A673 (cell line): ENCODE measurements around the gene SLC47A2. TPM values are rescaled to one million over a fixed set of nuclear protein-coding genes. Genes with fewer than 3 reads are reported as not detected.

Source experiments
- BruUV-seq: library from RNA; stranded (reverse); fragments of 400-500 nt; replicated peaks from 2 replicates; lab custom pipeline; 2021; lab: Mats Ljungman, UMichigan
- CTCF ChIA-PET: fragments of 300-600 bp; sonication (Branson Sonifier 250); formaldehyde crosslinking; loops from one replicate; lab custom pipeline; 2022; ENCODE audit warnings: antibody characterized with exemption; lab: Charles Lee
- POLR2A ChIA-PET: fragments of 300-600 bp; sonication (Branson Sonifier 250); formaldehyde crosslinking; loops from one replicate; lab custom pipeline; 2022; ENCODE audit warnings: antibody characterized with exemption; ENCODE audit not compliant: low non-redundant PET; lab: Charles Lee
- DNase-seq: peaks from one replicate; pipeline ENCODE4 v3.0.0-alpha.2; 2015; ENCODE audit warnings: low spot score
- H3K27ac ChIP-seq: fragments of 200-600 bp; sonication (generic); 2 replicates; pipeline ENCODE4 v1.5.1; 2016; ENCODE audit warnings: mixed run types, low read depth, mild to moderate bottlenecking, mixed read lengths, antibody characterized with exemption, low read length; ENCODE audit not compliant: poor library complexity, severe bottlenecking
- H3K27me3 ChIP-seq: fragments of 200-600 bp; sonication (generic); replicated peaks from 2 replicates; pipeline ENCODE4 v1.6.1; 2017; ENCODE audit warnings: mixed run types, low read depth, mild to moderate bottlenecking, mixed read lengths, antibody characterized with exemption, low read length; ENCODE audit not compliant: insufficient read depth, poor library complexity
- H3K36me3 ChIP-seq: fragments of 200-600 bp; sonication (generic); 2 replicates; pipeline ENCODE4 v1.6.1; 2016; ENCODE audit warnings: mixed run types, mild to moderate bottlenecking, mixed read lengths, antibody characterized with exemption, low read length; ENCODE audit not compliant: insufficient read depth, poor library complexity, severe bottlenecking
- H3K4me1 ChIP-seq: fragments of 200-600 bp; sonication (generic); 2 replicates; pipeline ENCODE4 v1.6.1; 2017; ENCODE audit warnings: mixed run types, mild to moderate bottlenecking, mixed read lengths, antibody characterized with exemption, low read length; ENCODE audit not compliant: insufficient read depth, poor library complexity, severe bottlenecking
- H3K4me3 ChIP-seq: fragments of 200-600 bp; sonication (generic); 2 replicates; pipeline ENCODE4 v1.5.1; 2016; ENCODE audit warnings: low read depth, mixed run types, mild to moderate bottlenecking, mixed read lengths, low read length; ENCODE audit not compliant: poor library complexity, severe bottlenecking
- H3K9me3 ChIP-seq: fragments of 200-600 bp; sonication (generic); 2 replicates; pipeline ENCODE4 v1.6.1; 2016; ENCODE audit warnings: mixed run types, low read depth, mild to moderate bottlenecking, mixed read lengths, antibody characterized with exemption, low read length; ENCODE audit not compliant: poor library complexity, severe bottlenecking
- CTCF ChIP-seq: fragments of 300-800, 200-600 bp; sonication (generic); conservative IDR thresholded peaks from 2 replicates; pipeline ENCODE4 v1.5.1; 2017; ENCODE audit warnings: low read depth, mild to moderate bottlenecking, antibody characterized with exemption, low read length, moderate library complexity, mixed read lengths
- EZH2 ChIP-seq: fragments of 200-600 bp; sonication (generic); IDR thresholded peaks from 2 replicates; pipeline ENCODE4 v1.6.1; 2017; ENCODE audit warnings: borderline replicate concordance, low read depth, mild to moderate bottlenecking, mixed read lengths, antibody characterized with exemption, low read length; ENCODE audit not compliant: poor library complexity, severe bottlenecking
- intact Hi-C: fragments of 100-400 bp; cut with micrococcal nuclease; formaldehyde crosslinking; loops from one replicate; pipeline ENCODE4 v1.10.0; 2022; ENCODE audit not compliant: unreplicated experiment
- total RNA-seq: library from RNA; stranded (reverse); gene quantifications from 2 replicates; pipeline ENCODE4 v1.2.3, GENCODE V29; 2021

SLC47A2 gene
- total RNA-seq, 1 experiment from 2014 or later = not detected

GRCh38 chr17:19712436-19713004 is 3.9 kb downstream of the SLC47A2 start:
- intact Hi-C loops = no loop called here
- no peak overlapping the region for H3K4me3 ChIP-seq
- no peak overlapping the region for H3K27ac ChIP-seq
- no peak for DNase-seq
- no peak for TF ChIP-seq EZH2
- no peak for TF ChIP-seq CTCF
- ChIA-PET POLR2A (no interaction called here), CTCF (no interaction called here)
- H3K36me3 ChIP-seq = no peaks in the 10 kb centered on the region
- peaks cover 1% of the 10 kb centered on the region for H3K4me1 ChIP-seq
- no TSS peak for BruUV-seq
- H3K9me3 ChIP-seq = no peaks in the 10 kb centered on the region
- H3K27me3 ChIP-seq = no peaks in the 10 kb centered on the region

- DNase-seq = no peak
- H3K36me3 ChIP-seq = no peaks in the 10 kb centered on the region
- no TSS peak for BruUV-seq
Measured at GRCh38 chr17:19709841-19710240, 6.5 kb downstream of the SLC47A2 start.

GRCh38 chr17:19708431-19709175 is 7.8 kb downstream of the SLC47A2 start:
- Histone ChIP-seq H3K4me3 (no peak overlapping the region), H3K9me3 (no peaks in the 10 kb centered on the region), H3K4me1 (peaks cover 16% of the 10 kb centered on the region), H3K27me3 (no peaks in the 10 kb centered on the region), H3K36me3 (no peaks in the 10 kb centered on the region), H3K27ac (no peak overlapping the region)
- intact Hi-C loops = no loop called here
- ChIA-PET POLR2A (no interaction called here), CTCF (no interaction called here)
- TF ChIP-seq CTCF = no peak
- TF ChIP-seq EZH2 = no peak
- no TSS peak for BruUV-seq
- no peak for DNase-seq

More at GRCh38 chr17:19709841-19710240, 6.5 kb downstream of the SLC47A2 start:
- intact Hi-C loops = no loop called here
- H3K27ac ChIP-seq = no peak overlapping the region
- H3K27me3 ChIP-seq = no peaks in the 10 kb centered on the region
- no peaks in the 10 kb centered on the region for H3K9me3 ChIP-seq
- H3K4me3 ChIP-seq = no peak overlapping the region
- H3K4me1 ChIP-seq = peaks cover 16% of the 10 kb centered on the region
- CTCF ChIA-PET = no interaction called here
- TF ChIP-seq EZH2 (no peak), CTCF (no peak)
- POLR2A ChIA-PET = no interaction called here
